ENCODE data around the gene FRMD4B. TPM values are rescaled to one million over a fixed set of nuclear protein-coding genes. Genes with fewer than 3 reads are reported as not detected.

The FRMD4B gene
- total RNA-seq, 3 donors from 2014 or later = 26.0 to 29.4 (median 28.6) TPM

DNA sequence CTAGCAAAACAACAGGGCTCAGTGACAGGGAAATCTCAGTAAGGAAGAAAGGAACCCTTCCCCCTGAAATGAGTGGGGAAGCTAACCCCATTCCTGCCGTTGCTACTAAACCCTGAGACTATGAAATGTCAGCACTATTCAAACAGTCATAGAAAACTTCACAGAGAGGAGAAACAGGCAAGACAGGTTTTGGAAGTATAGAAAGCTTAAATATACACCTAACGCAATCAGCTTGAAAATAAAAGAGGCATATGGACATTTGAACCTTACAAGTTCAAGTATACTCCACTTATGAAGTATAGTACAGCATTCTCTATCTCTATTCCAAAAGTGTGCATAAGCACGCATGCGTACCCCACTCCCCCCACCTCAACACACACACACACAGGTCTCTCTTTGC, 17.6 kb upstream of the FRMD4B start:
- DNase-seq (no peak), ATAC-seq (peak; percentile 80)
- no peaks in the 10 kb centered on the region for H3K36me3 ChIP-seq (ENCODE audit: low read depth)
- intact Hi-C loops (cut with DNase I, micrococcal nuclease) = no loop called here
- H3K4me3 ChIP-seq = no peak overlapping the region
- peaks cover 4% of the 10 kb centered on the region for H3K4me1 ChIP-seq (ENCODE audit: low read depth)
- TF ChIP-seq, protein P1, sequence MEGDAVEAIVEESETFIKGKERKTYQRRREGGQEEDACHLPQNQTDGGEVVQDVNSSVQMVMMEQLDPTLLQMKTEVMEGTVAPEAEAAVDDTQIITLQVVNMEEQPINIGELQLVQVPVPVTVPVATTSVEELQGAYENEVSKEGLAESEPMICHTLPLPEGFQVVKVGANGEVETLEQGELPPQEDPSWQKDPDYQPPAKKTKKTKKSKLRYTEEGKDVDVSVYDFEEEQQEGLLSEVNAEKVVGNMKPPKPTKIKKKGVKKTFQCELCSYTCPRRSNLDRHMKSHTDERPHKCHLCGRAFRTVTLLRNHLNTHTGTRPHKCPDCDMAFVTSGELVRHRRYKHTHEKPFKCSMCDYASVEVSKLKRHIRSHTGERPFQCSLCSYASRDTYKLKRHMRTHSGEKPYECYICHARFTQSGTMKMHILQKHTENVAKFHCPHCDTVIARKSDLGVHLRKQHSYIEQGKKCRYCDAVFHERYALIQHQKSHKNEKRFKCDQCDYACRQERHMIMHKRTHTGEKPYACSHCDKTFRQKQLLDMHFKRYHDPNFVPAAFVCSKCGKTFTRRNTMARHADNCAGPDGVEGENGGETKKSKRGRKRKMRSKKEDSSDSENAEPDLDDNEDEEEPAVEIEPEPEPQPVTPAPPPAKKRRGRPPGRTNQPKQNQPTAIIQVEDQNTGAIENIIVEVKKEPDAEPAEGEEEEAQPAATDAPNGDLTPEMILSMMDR (IDR thresholded peaks at IDR 0.05) = no peak
- no peaks in the 10 kb centered on the region for H3K9me3 ChIP-seq

GRCh38 chr3:69400683-69401082, 14.8 kb upstream of the FRMD4B start:
- DNase-seq (no peak), ATAC-seq (no peak)
- Histone ChIP-seq H3K4me3 (no peak overlapping the region), H3K4me1 (ENCODE audit: low read depth) (peaks cover 4% of the 10 kb centered on the region), H3K36me3 (ENCODE audit: low read depth) (no peaks in the 10 kb centered on the region), H3K9me3 (no peaks in the 10 kb centered on the region)
- TF ChIP-seq, protein P1 (IDR thresholded peaks at IDR 0.05) = no peak
- intact Hi-C loops (cut with DNase I, micrococcal nuclease) = no loop called here

- no peaks in the 10 kb centered on the region for H3K9me3 ChIP-seq
- H3K4me1 ChIP-seq (ENCODE audit: low read depth) = no peaks in the 10 kb centered on the region
- no peaks in the 10 kb centered on the region for H3K36me3 ChIP-seq (ENCODE audit: low read depth)
- ATAC-seq = no peak
- TF ChIP-seq, protein P1 (IDR thresholded peaks at IDR 0.05) = no peak
- H3K4me3 ChIP-seq = no peak overlapping the region
- intact Hi-C loops (cut with DNase I, micrococcal nuclease) = no loop called here
- DNase-seq = no peak
Observed at GRCh38 chr3:69392850-69393249, 7.0 kb upstream of the FRMD4B start.

GRCh38 chr3:69392415-69392814, 6.5 kb upstream of the FRMD4B start:
- ATAC-seq = no peak
- no peak overlapping the region for H3K4me3 ChIP-seq
- intact Hi-C loops (cut with DNase I, micrococcal nuclease) = no loop called here
- H3K9me3 ChIP-seq = no peaks in the 10 kb centered on the region
- no peaks in the 10 kb centered on the region for H3K36me3 ChIP-seq (ENCODE audit: low read depth)
- no peaks in the 10 kb centered on the region for H3K4me1 ChIP-seq (ENCODE audit: low read depth)
- TF ChIP-seq, protein P1 (IDR thresholded peaks at IDR 0.05) = no peak
- no peak for DNase-seq

DNA sequence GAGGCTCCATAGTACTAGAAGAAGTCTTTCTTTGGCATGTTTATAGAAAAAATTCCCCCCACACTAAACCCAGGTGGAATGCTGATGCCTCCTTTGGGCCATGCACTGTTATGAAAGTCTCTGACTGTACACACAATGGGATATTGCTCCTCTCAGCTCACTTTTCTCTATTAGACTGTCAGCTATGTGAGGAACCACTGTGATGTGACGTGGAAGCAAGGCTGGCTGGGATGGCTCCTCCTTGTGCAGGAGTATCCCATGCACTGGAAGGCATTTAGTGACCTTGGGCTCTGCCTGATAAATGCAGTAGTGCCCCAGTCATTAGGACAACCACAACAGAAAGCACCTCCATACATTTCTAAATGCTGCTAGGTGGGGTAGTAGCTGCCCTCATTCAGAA, 5.7 kb upstream of the FRMD4B start:
- Histone ChIP-seq H3K9me3 (no peaks in the 10 kb centered on the region), H3K4me3 (no peak overlapping the region), H3K4me1 (ENCODE audit: low read depth) (no peaks in the 10 kb centered on the region), H3K36me3 (ENCODE audit: low read depth) (no peaks in the 10 kb centered on the region)
- DNase-seq (no peak), ATAC-seq (no peak)
- TF ChIP-seq, protein P1 (IDR thresholded peaks at IDR 0.05) = no peak
- intact Hi-C loops (cut with DNase I, micrococcal nuclease) = no loop called here

DNA sequence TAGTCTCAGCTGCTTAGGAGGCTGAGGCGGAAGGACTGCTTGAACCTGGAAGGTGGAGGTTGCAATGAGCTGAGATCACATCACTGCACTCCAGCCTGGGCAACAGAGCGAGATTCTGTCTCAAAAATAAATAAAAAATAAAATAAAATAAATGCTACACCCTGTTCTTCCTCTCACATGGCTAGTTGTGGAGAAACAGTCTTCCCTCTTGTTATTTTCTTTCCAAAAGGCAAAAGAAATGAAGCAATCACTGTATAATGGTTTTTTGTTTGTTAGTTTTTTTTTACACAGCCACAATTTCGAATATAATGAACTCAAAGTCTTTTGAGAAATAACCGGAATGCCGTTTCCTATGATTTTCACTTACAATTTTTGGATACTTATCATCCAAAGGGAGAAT, 4.9 kb upstream of the FRMD4B start:
- TF ChIP-seq, protein P1 (IDR thresholded peaks at IDR 0.05) = no peak
- intact Hi-C loops (cut with DNase I, micrococcal nuclease) = no loop called here
- Histone ChIP-seq H3K36me3 (ENCODE audit: low read depth) (no peaks in the 10 kb centered on the region), H3K9me3 (no peaks in the 10 kb centered on the region), H3K4me1 (ENCODE audit: low read depth) (peaks cover 4% of the 10 kb centered on the region), H3K4me3 (no peak overlapping the region)
- DNase-seq (no peak), ATAC-seq (no peak)

All from mucosa of descending colon (tissue), 3 donors.